BJ (cell line): Measurements from ENCODE around the gene RALGDS. TPM values are rescaled to one million over a fixed set of nuclear protein-coding genes. Genes with fewer than 3 reads are reported as not detected.
"Not testable (repeated sequence)": the region's sequence is repeated elsewhere in the genome, so short reads cannot be mapped to it uniquely, and the experiment has no call there.

Experiments
- CTCF ChIA-PET: fragments of 350-600 bp; formaldehyde crosslinking; extraction: SDS; loops from one replicate; lab custom pipeline; 2021; ENCODE audit warnings: antibody characterized with exemption, inconsistent platforms; lab: Yijun Ruan, JAX
- POLR2A ChIA-PET: fragments of 300-600 bp; sonication (Branson Sonifier 250); formaldehyde crosslinking; extraction: SDS; loops from one replicate; lab custom pipeline; 2021; ENCODE audit warnings: antibody characterized with exemption; lab: Charles Lee
- DNase-seq: peaks from one replicate; pipeline ENCODE4 v3.0.0-alpha.2; 2011; ENCODE audit warnings: low read depth
- H3K27me3 ChIP-seq: 2 replicates; pipeline ENCODE4 v1.6.0; 2011; ENCODE audit warnings: low read length; ENCODE audit not compliant: control insufficient read depth, insufficient read depth
- H3K36me3 ChIP-seq: 2 replicates; pipeline ENCODE4 v1.5.1; 2011; ENCODE audit warnings: low read length; ENCODE audit not compliant: control insufficient read depth, insufficient read depth
- H3K4me3 ChIP-seq: 2 replicates; pipeline ENCODE4 v1.5.1; 2011; ENCODE audit warnings: low read depth, mild to moderate bottlenecking, control low read depth, low read length
- CTCF ChIP-seq: IDR thresholded peaks from 2 replicates; pipeline ENCODE4 v1.5.1; 2011; ENCODE audit warnings: low read depth, mild to moderate bottlenecking, control low read depth, inconsistent platforms, low read length, moderate library complexity; ENCODE audit not compliant: insufficient read depth
- polyA plus RNA-seq: library from polyadenylated mRNA; depleted of rRNA; stranded (reverse); fragments of >200 nt; gene quantifications from 2 replicates; pipeline ENCODE4 v1.2.3, GENCODE V29; 2011

RALGDS gene
- polyA plus RNA-seq, 1 experiment = 25.1 TPM

DNA sequence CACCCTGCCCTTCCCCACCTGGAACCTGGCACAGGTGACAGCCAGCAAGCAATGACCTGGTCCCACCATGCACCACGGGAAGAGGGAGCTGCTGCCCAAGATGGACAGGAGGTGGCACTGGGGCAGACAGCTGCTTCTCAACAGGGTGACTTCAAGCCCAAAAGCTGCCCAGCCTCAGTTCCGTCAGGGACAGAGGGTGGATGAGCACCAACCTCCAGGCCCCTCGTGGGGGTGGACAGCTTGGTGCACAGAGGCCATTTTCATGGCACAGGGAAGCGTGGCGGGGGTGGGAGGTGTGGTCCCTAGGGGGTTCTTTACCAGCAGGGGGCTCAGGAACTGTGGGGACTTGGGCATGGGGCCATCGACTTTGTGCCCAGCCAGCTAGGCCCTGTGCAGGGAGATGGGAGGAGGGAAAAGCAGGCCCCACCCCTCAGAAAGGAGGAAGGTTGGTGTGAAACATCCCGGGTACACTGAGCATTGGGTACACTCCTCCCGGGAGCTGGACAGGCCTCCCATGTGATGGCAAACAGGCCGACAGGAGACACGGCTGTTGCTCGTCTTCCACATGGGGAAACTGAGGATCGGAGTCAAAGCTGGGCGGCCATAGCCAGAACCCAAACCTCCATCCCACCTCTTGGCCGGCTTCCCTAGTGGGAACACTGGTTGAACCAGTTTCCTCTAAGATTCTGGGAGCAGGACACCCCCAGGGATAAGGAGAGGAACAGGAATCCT, 57.4 kb downstream of the RALGDS start:
- ChIA-PET CTCF (interaction anchor here (1.6 kb wide), 1 partner anchor 11 kb away, joined by 8 read pairs; no protein-coding TSS in a partner anchor), POLR2A (no interaction called here)
- no peak for DNase-seq

DNA sequence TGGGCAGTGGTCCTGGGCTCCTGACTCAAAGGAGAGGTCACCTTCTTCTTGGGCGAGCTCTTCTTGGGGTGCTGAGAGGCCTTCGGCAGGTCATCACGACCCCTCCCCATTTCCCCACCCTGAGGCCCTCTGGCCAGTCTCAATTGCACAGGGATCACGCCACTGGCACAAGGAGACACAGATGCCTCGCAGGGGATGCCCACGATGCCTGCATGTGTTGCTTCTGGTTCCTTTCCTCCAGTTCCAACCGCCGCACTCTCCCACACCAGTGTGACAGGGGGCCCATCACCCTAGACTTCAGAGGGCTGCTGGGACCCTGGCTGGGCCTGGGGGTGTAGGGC, 57.9 kb downstream of the RALGDS start:
- POLR2A ChIA-PET = no interaction called here
- no peak overlapping the region for H3K4me3 ChIP-seq
- TF ChIP-seq CTCF = no peak
- no peaks in the 10 kb centered on the region for H3K27me3 ChIP-seq
- H3K36me3 ChIP-seq = peaks cover 6% of the 10 kb centered on the region; the same call in 1 of the 2 replicates
- CTCF ChIA-PET = interaction anchor here (1.6 kb wide), 1 partner anchor 11 kb away, joined by 8 read pairs; no protein-coding TSS in a partner anchor
- no peak for DNase-seq

More for the DNA sequence above, 57.4 kb downstream of the RALGDS start:
- TF ChIP-seq CTCF = no peak
- no peaks in the 10 kb centered on the region for H3K27me3 ChIP-seq
- no peak overlapping the region for H3K4me3 ChIP-seq
- peaks cover 2% of the 10 kb centered on the region; the same call in 1 of the 2 replicates for H3K36me3 ChIP-seq

DNA sequence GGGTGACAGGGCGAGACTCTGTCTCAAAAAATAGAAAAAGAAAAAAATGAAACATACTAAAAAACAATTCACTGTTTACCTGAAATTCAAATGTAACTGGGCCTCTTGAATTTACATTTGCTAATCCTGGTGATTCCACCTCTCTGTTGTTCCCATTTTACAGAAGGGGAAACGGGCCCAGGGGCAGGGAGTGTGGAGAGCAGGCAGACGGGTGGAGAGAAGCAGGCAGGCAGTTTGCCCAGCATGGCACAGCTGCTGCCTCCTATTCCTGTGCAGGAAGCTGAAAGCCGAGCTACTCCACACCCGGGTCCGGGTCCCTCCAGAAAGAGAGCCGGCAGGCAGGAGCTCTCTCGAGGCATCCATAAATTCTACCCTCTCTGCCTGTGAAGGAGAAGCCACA, 58.5 kb downstream of the RALGDS start:
- CTCF ChIA-PET, POLR2A ChIA-PET, H3K36me3 ChIP-seq, H3K4me3 ChIP-seq, DNase-seq, H3K27me3 ChIP-seq: not testable (repeated sequence)

DNA sequence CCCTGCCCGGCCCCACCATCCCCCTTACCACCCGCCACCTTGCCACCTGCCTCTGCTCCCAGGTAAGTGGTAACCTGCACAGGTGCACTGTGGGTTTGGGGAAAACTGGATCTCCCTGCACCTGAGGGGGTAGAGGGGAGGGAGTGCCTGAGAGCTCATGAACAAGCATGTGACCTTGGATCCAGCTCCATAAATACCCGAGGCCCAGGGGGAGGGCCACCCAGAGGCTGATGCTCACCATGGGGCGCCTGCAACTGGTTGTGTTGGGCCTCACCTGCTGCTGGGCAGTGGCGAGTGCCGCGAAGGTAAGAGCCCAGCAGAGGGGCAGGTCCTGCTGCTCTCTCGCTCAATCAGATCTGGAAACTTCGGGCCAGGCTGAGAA, 59.3 kb downstream of the RALGDS start, which contains the start of gene CEL:
CEL (plus strand) TSS at position 218 of the 382 bp plus-strand sequence; CDS start at position 240, 22 bp downstream.
- H3K4me3 ChIP-seq, POLR2A ChIA-PET, CTCF ChIA-PET, DNase-seq, H3K27me3 ChIP-seq: not testable (repeated sequence)
- H3K36me3 ChIP-seq = peaks cover 11% of the 10 kb centered on the region

DNA sequence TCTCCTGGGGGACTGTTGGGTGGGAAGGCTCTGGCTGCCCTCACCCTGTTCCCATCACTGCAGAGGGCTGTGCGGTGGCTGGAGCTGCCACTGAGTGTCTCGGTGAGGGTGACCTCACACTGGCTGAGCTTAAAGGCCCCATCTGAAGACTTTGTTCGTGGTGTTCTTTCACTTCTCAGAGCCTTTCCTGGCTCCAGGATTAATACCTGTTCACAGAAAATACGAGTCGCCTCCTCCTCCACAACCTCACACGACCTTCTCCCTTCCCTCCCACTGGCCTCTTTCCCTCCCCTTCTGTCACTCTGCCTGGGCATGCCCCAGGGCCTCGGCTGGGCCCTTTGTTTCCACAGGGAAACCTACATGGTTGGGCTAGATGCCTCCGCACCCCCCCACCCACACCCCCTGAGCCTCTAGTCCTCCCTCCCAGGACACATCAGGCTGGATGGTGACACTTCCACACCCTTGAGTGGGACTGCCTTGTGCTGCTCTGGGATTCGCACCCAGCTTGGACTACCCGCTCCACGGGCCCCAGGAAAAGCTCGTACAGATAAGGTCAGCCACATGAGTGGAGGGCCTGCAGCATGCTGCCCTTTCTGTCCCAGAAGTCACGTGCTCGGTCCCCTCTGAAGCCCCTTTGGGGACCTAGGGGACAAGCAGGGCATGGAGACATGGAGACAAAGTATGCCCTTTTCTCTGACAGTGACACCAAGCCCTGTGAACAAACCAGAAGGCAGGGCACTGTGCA, 59.8 kb downstream of the RALGDS start:
- POLR2A ChIA-PET, H3K4me3 ChIP-seq, DNase-seq, H3K27me3 ChIP-seq: not testable (repeated sequence)
- CTCF ChIA-PET = interaction anchor here (1.2 to 1.3 kb wide), 2 partner anchors 41 to 86 kb away, joined by 3 to 5 read pairs; no protein-coding TSS in a partner anchor
- H3K36me3 ChIP-seq = peaks cover 15% of the 10 kb centered on the region

DNA sequence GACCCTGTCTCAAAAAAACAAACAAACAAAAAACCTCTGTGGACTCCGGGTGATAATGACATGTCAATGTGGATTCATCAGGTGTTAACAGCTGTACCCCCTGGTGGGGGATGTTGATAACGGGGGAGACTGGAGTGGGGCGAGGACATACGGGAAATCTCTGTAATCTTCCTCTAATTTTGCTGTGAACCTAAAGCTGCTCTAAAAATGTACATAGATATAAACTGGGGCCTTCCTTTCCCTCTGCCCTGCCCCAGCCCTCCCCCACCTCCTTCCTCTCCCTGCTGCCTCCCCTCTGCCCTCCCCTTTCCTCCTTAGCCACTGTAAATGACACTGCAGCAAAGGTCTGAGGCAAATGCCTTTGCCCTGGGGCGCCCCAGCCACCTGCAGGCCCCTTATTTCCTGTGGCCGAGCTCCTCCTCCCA, 60.6 kb downstream of the RALGDS start:
- H3K4me3 ChIP-seq = no peak overlapping the region
- no peak for TF ChIP-seq CTCF
- H3K27me3 ChIP-seq = no peaks in the 10 kb centered on the region
- DNase-seq = no peak
- CTCF ChIA-PET = interaction anchor here (0.7 to 1.3 kb wide), 4 partner anchors 14 to 183 kb away, joined by 3 to 5 read pairs (median 3); no protein-coding TSS in a partner anchor
- POLR2A ChIA-PET = no interaction called here
- peaks cover 16% of the 10 kb centered on the region for H3K36me3 ChIP-seq
